Measurements from ENCODE around the gene XIRP1. TPM values are rescaled to one million over a fixed set of nuclear protein-coding genes. Genes with fewer than 3 reads are reported as not detected.

The XIRP1 gene
- total and polyA plus RNA-seq, 2 experiments from 2014 or later: 136 to 315 TPM

DNA sequence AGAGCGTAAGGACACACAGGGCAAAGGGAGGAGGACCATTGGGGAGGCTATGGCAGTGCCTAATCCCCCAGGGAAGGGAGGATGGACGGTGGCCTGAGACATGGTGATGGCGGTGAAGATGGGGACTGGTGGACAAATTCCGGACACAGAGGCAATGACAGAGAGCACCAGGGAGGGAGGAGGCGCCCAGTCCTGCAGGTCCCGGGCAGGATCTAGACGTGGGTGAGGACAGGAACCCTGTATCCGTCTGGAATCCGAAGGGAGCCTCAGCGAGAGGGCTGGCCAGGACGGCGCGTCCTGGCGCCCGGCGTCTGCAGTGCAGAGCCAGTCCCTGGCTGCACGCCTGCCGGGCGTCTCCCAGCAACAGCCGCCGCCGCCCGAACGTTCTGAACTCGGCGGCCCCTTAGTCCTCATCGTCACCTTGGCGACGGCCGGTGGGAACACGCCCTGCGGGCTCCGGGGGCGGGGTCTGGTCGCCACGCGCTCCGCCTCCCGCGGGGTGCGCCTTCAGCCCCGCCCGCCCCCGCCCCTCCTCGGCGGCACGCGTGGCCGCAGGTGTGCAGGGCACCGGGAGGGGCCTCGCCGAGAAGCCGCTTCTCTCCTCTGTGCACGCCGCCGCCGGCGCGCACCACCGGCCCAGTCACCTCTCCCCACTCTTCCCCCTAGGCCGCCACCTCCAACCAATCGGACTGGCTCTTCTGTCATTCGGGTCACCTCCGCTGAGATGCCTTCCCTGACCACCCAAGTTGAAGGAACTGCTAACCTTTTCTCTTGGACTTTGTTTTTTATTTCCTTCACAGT is 11.6 kb downstream of the XIRP1 start:
- no peaks in the 10 kb centered on the region for H3K9me3 ChIP-seq (ENCODE audit: low read depth)
- H3K27ac ChIP-seq: peak overlapping the region; percentile 14
- H3K4me3 ChIP-seq: peak overlapping the region; percentile 30

DNA sequence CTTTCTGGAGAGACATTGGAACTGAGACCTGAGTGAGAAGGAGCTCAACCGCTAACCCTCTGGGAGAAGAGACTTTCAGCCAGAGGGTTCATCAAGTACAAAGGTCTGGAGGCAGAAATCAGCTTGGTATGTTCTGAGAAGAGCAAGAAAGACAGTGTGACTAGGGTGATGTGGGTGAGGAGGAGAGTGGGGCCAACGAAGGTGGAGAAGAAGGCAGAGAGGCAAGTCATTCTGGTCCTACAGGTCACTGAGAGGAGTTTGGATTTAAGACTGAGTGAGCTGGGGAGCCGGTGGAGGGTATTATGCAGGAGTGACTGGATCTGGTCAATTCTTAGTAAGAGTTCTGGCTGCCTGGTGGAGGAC is 12.2 kb downstream of the XIRP1 start:
- Histone ChIP-seq H3K4me1 (ENCODE audit: low read depth) (peaks cover 15% of the 10 kb centered on the region), H3K4me3 (peak overlapping the region; percentile 30), H3K27ac (no peak overlapping the region), H3K9me3 (ENCODE audit: low read depth) (no peaks in the 10 kb centered on the region), H3K27me3 (no peaks in the 10 kb centered on the region), H3K36me3 (peaks cover 21% of the 10 kb centered on the region)
- TF ChIP-seq, protein P1, sequence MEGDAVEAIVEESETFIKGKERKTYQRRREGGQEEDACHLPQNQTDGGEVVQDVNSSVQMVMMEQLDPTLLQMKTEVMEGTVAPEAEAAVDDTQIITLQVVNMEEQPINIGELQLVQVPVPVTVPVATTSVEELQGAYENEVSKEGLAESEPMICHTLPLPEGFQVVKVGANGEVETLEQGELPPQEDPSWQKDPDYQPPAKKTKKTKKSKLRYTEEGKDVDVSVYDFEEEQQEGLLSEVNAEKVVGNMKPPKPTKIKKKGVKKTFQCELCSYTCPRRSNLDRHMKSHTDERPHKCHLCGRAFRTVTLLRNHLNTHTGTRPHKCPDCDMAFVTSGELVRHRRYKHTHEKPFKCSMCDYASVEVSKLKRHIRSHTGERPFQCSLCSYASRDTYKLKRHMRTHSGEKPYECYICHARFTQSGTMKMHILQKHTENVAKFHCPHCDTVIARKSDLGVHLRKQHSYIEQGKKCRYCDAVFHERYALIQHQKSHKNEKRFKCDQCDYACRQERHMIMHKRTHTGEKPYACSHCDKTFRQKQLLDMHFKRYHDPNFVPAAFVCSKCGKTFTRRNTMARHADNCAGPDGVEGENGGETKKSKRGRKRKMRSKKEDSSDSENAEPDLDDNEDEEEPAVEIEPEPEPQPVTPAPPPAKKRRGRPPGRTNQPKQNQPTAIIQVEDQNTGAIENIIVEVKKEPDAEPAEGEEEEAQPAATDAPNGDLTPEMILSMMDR (IDR thresholded peaks at IDR 0.05; ENCODE audit: low read depth, low read length): no peak
- no peak for DNase-seq (ENCODE audit: low read depth in 1 of 2, low spot score in 1 of 2)

More for the DNA sequence above, 11.6 kb downstream of the XIRP1 start:
- TF ChIP-seq, protein P1 (IDR thresholded peaks at IDR 0.05; ENCODE audit: low read depth, low read length): peak; percentile 28
- DNase-seq (ENCODE audit: low read depth in 1 of 2, low spot score in 1 of 2): peak; percentile 91 to 97
- Histone ChIP-seq H3K36me3 (peaks cover 27% of the 10 kb centered on the region), H3K27me3 (no peaks in the 10 kb centered on the region), H3K4me1 (ENCODE audit: low read depth) (peaks cover 15% of the 10 kb centered on the region)

DNA sequence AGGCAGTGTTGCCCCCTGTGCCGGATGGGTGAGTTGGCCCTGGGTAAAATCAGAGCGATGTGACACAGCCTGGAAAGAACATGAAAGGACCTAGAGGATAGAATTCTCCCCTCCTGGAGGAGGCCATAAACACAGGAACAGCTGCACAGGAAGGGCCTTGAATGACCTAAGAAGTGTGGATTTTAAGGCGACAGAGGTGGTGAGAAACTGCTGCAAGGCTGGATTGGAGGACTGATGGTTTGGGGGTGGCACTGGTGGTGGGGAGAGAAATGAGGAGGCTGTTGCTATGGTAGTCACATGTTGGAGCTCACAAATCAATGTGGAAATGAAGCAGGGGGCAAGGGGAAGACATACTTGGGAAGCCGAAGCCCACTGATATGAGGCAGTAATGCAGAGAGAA is 13.8 kb downstream of the XIRP1 start:
- TF ChIP-seq, protein P1 (IDR thresholded peaks at IDR 0.05; ENCODE audit: low read depth, low read length): no peak
- Histone ChIP-seq H3K9me3 (ENCODE audit: low read depth) (no peaks in the 10 kb centered on the region), H3K27me3 (no peaks in the 10 kb centered on the region), H3K4me1 (ENCODE audit: low read depth) (peaks cover 15% of the 10 kb centered on the region), H3K27ac (peak overlapping the region; percentile 78), H3K4me3 (peak overlapping the region; percentile 29), H3K36me3 (peaks cover 6% of the 10 kb centered on the region)
- peak in 1 of 2 donors; percentile 45 for DNase-seq (ENCODE audit: low read depth in 1 of 2, low spot score in 1 of 2)

DNA sequence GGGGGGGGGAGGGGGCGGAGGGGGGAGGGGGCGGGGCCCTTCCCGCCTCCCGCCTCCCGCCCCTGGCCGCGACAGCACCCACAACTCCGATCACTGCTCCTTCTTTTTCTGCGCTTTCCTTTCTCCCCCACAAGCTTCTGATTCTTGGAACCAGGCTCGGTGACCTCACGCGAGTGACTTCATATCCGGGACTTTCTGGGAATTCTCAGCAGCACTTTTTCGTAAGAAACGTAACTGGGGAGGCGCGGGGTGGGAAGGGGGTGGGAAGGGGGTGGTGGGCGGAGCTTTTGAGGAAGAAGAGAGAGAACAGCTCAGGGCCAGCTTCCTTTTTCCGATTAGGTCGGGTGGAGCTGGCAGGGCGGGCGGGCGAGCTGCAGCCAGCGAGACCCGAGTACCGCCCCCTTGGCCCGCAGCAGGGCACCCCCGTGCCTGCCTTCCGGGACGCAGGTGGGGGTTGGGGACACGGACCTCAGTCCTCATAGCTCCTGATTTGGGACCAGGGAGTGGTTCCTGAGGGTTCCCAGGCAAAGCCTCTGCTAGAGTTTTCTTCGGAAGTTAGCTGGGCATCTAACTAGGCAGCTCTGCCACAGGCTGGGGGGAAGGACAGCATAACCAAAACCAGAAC is 14.6 kb downstream of the XIRP1 start:
- no peaks in the 10 kb centered on the region for H3K27me3 ChIP-seq
- TF ChIP-seq, protein P1 (IDR thresholded peaks at IDR 0.05; ENCODE audit: low read depth, low read length): no peak
- no peaks in the 10 kb centered on the region for H3K9me3 ChIP-seq (ENCODE audit: low read depth)
- peak; percentile 67 to 98 for DNase-seq (ENCODE audit: low read depth in 1 of 2, low spot score in 1 of 2)
- H3K36me3 ChIP-seq: no peaks in the 10 kb centered on the region
- H3K27ac ChIP-seq: peak overlapping the region; percentile 78
- H3K4me3 ChIP-seq: peak overlapping the region; percentile 29
- H3K4me1 ChIP-seq (ENCODE audit: low read depth): peaks cover 15% of the 10 kb centered on the region

DNA sequence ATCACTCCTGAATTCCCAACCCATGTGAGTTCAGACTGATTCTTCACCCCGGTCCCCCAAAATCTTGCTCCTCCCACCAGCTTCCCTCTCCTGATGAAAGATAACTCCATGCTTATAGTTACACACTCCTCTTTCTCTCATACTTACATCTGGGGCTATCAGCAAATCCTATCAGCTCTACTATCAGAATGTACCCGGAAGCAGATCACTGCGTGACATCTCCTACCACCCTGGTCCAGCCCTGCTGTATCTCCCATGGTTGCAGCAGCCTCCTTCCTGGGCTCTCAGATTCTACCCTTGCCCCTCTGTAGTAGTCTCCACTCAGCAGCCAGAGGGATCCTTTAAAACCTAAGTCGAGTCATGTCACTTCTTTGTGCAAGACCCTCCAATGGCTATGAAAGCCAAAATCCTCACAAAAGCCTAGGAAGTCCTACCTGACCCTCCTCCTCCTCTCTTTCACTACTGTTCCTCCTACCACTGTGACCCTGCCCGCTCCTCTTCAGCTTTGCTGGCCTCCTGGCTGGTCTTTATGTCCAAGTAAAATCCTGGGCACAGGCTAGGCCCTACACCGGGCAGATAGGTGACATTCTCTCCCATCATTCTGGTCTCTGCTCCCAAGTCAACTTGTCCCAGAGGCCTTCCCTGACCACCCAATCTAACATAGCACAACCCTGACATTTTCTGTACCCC is 16.2 kb downstream of the XIRP1 start:
- Histone ChIP-seq H3K4me1 (ENCODE audit: low read depth) (peaks cover 15% of the 10 kb centered on the region), H3K9me3 (ENCODE audit: low read depth) (no peaks in the 10 kb centered on the region), H3K4me3 (no peak overlapping the region), H3K27me3 (no peaks in the 10 kb centered on the region), H3K36me3 (no peaks in the 10 kb centered on the region), H3K27ac (peak overlapping the region; percentile 78)
- TF ChIP-seq, protein P1 (IDR thresholded peaks at IDR 0.05; ENCODE audit: low read depth, low read length): no peak
- DNase-seq (ENCODE audit: low read depth in 1 of 2, low spot score in 1 of 2): no peak

All from cardiac muscle cell (in vitro differentiated cells and primary cell).